GM12878 (cell line): ENCODE measurements around the gene SLCO1C1. TPM values are rescaled to one million over a fixed set of nuclear protein-coding genes. Genes with fewer than 3 reads are reported as not detected.

Source experiments
- ATAC-seq: fragments of 200-7000 bp; cut with Tn5 transposase; 3 replicates; pipeline ENCODE4 v1.9.1; 2020; ENCODE audit warnings: mild to moderate bottlenecking, moderate library complexity
- BruUV-seq: library from RNA; stranded (reverse); fragments of 400-500 nt; replicated peaks from 2 replicates; lab custom pipeline; 2021; lab: Mats Ljungman, UMichigan
- CTCF ChIA-PET: fragments of 300-600 bp; sonication (Branson Sonifier 250); formaldehyde crosslinking; extraction: SDS; loops from one replicate; lab custom pipeline; 2021; ENCODE audit warnings: inconsistent platforms; lab: Yijun Ruan, JAX
- POLR2A ChIA-PET: fragments of 350-600 bp; formaldehyde crosslinking; extraction: SDS; loops from one replicate; lab custom pipeline; 2021; ENCODE audit warnings: inconsistent platforms; lab: Charles Lee
- RAD21 ChIA-PET: fragments of 300-600 bp; sonication (Branson Sonifier 250); formaldehyde crosslinking; loops from one replicate; lab custom pipeline; 2023; ENCODE audit warnings: antibody characterized with exemption; ENCODE audit not compliant: unreplicated experiment; lab: Charles Lee
- SMC1A ChIA-PET: fragments of 300-600 bp; sonication (Branson Sonifier 250); formaldehyde crosslinking; loops from one replicate; lab custom pipeline; 2023; ENCODE audit not compliant: unreplicated experiment, uncharacterized antibody; lab: Charles Lee
- DNase-seq: peaks from one replicate; pipeline ENCODE4 v3.0.0-alpha.2; 2011; ENCODE audit warnings: low read depth, low spot score
- FAIRE-seq: peaks from 3 replicates; lab custom pipeline; 2011; peaks lifted over from hg19 to GRCh38; lab: Jason Lieb, UNC
- H2AFZ ChIP-seq: 2 replicates; pipeline ENCODE4 v1.6.0; 2011; ENCODE audit warnings: low read depth, low read length, control low read depth; ENCODE audit not compliant: control insufficient read depth
- H3K27ac ChIP-seq: 2 replicates; pipeline ENCODE4 v1.5.1; 2011; ENCODE audit warnings: control low read depth; ENCODE audit not compliant: control insufficient read depth, insufficient read depth
- H3K27me3 ChIP-seq, 2 experiments: replicated peaks in 1 of 2; 2 replicates each; pipeline versions ENCODE4 v1.6.0 to v1.6.1; 2011; ENCODE audit warnings: low read length in 1 of 2; ENCODE audit not compliant: control insufficient read depth in 2 of 2, insufficient read depth in 2 of 2
- H3K36me3 ChIP-seq, 2 experiments: 2 replicates each; pipeline ENCODE4 v1.5.1; 2011; ENCODE audit warnings: low read length in 1 of 2; ENCODE audit not compliant: control insufficient read depth in 2 of 2, insufficient read depth in 2 of 2
- H3K4me1 ChIP-seq: 2 replicates; pipeline ENCODE4 v1.6.1; 2011; ENCODE audit warnings: mild to moderate bottlenecking, low read length, moderate library complexity, mixed read lengths; ENCODE audit not compliant: control insufficient read depth, insufficient read depth
- H3K4me2 ChIP-seq: 2 replicates; pipeline ENCODE4 v1.6.0; 2011; ENCODE audit warnings: control low read depth; ENCODE audit not compliant: control insufficient read depth, insufficient read depth
- H3K4me3 ChIP-seq: fragments of 200-600 bp; sonication (generic); 2 replicates; pipeline ENCODE4 v1.5.1; 2016
- H3K79me2 ChIP-seq: 2 replicates; pipeline ENCODE4 v1.6.0; 2011; ENCODE audit warnings: low read length; ENCODE audit not compliant: control insufficient read depth, insufficient read depth
- H3K9ac ChIP-seq: 2 replicates; pipeline ENCODE4 v1.8.0; 2011; ENCODE audit warnings: low read length, control low read depth, mixed read lengths; ENCODE audit not compliant: control insufficient read depth, insufficient read depth
- H3K9me3 ChIP-seq: replicated peaks from 3 replicates; pipeline ENCODE4 v1.5.1; 2011; ENCODE audit warnings: mild to moderate bottlenecking, low read length; ENCODE audit not compliant: control insufficient read depth, insufficient read depth
- H4K20me1 ChIP-seq: 2 replicates; pipeline ENCODE4 v1.6.0; 2011; ENCODE audit not compliant: control insufficient read depth, insufficient read depth
- CBFB ChIP-seq: IDR thresholded peaks from 2 replicates; pipeline ENCODE4 v1.6.1; 2016; ENCODE audit warnings: antibody characterized with exemption, low read depth
- CEBPB ChIP-seq, 2 experiments: fragments of 150-350 bp in 1 of 2; IDR thresholded peaks; 2 replicates each; pipeline ENCODE4 v1.6.1; 2012 to 2014; ENCODE audit warnings: low read depth in 2 of 2, low read length in 2 of 2, borderline replicate concordance in 1 of 2, inconsistent platforms in 1 of 2
- CTCF ChIP-seq, 3 experiments: IDR thresholded peaks in 2 of 3; conservative IDR thresholded peaks in 1 of 3; 2 replicates each; pipeline ENCODE4 v1.5.1; 2011; ENCODE audit warnings: low read depth in 3 of 3, low read length in 3 of 3, mild to moderate bottlenecking in 3 of 3, control low read depth in 2 of 3, moderate library complexity in 2 of 3, inconsistent platforms in 1 of 3, mixed read lengths in 1 of 3; ENCODE audit not compliant: control insufficient read depth in 2 of 3, insufficient read depth in 1 of 3; ENCODE audit errors: extremely low read depth in 1 of 3
- EP300 ChIP-seq, 2 experiments: fragments of 150-350 bp in 1 of 2; IDR thresholded peaks; 2 replicates each; pipeline ENCODE4 v1.6.1; 2011 to 2012; ENCODE audit warnings: low read depth in 2 of 2, low read length in 2 of 2, borderline replicate concordance in 1 of 2, improper control_type of control experiment in 1 of 2, inconsistent platforms in 1 of 2; ENCODE audit not compliant: control insufficient read depth in 1 of 2
- JUND ChIP-seq: IDR thresholded peaks from 2 replicates; pipeline ENCODE4 v1.6.1; 2012; ENCODE audit warnings: low read depth, mild to moderate bottlenecking, low read length, improper control_type of control experiment, moderate library complexity
- RAD21 ChIP-seq: IDR thresholded peaks from 2 replicates; pipeline ENCODE4 v1.6.1; 2011; ENCODE audit warnings: mild to moderate bottlenecking, low read depth, low read length, moderate library complexity; ENCODE audit not compliant: insufficient read depth
- STAT3 ChIP-seq: IDR thresholded peaks from 2 replicates; pipeline ENCODE4 v1.6.1; 2011; ENCODE audit warnings: low read depth, low read length, improper control_type of control experiment
- TAF1 ChIP-seq: IDR thresholded peaks from 2 replicates; pipeline ENCODE4 v1.6.1; 2011; ENCODE audit warnings: mild to moderate bottlenecking, low read depth, low read length, borderline replicate concordance
- TCF7 ChIP-seq: IDR thresholded peaks from 2 replicates; pipeline ENCODE4 v1.6.1; 2014; ENCODE audit warnings: antibody characterized with exemption, borderline replicate concordance
- ZNF207 ChIP-seq: fragments of 450-650 bp; IDR thresholded peaks from 2 replicates; pipeline ENCODE4 v1.6.1; 2014; ENCODE audit warnings: antibody characterized with exemption, mild to moderate bottlenecking, borderline replicate concordance
- WGBS: methylation state at CpG from one replicate; pipeline ENCODE4 v1.1.6; 2016; ENCODE audit warnings: low lambda C conversion rate; ENCODE audit not compliant: insufficient replicate concordance, insufficient coverage; ENCODE audit errors: missing lambda C conversion rate; 5-methylcytosine and 5-hydroxymethylcytosine counted together
- in situ Hi-C: fragments of 300-500 bp; cut with MboI; formaldehyde crosslinking; loops from 9 replicates; pipeline ENCODE4 v1.14.3; 2018; ENCODE audit warnings: mixed read lengths
- intact Hi-C: fragments of 100-400 bp; cut with micrococcal nuclease; formaldehyde crosslinking; loops from one replicate; pipeline ENCODE4 v1.14.2; 2022; ENCODE audit not compliant: unreplicated experiment
- polyA plus RNA-seq, 11 experiments: library from polyadenylated mRNA; depleted of rRNA in 4 of 11; unstranded in 6 of 11; stranded (reverse) in 5 of 11; fragments of >200 nt; fragmentation: Nextera tagmentation in 4 of 11; fragmentation: Illumina TruSeq in 1 of 11; extraction: Ambion mirVana in 4 of 11; extraction: Trizol in 1 of 11; gene quantifications; 1 replicate in 1 of 11; 2 replicates in 10 of 11; pipeline versions ENCODE4 v1.2.1 to v1.2.3, GENCODE V29; 2011 to 2016; ENCODE audit warnings: inconsistent platforms in 2 of 11, missing spikeins in 2 of 11, low read depth in 1 of 11
- total RNA-seq, 4 experiments: library from RNA; depleted of rRNA in 3 of 4; stranded (reverse); fragments of >200 nt in 3 of 4; fragmentation: Illumina TruSeq in 1 of 4; extraction: Trizol in 1 of 4; gene quantifications; 2 replicates each; pipeline versions ENCODE4 v1.2.1 to v1.2.3, GENCODE V29; 2013 to 2021
- TF ChIP-seq, protein P1 (sequence below): fragments of 450-650 bp; IDR thresholded peaks from 2 replicates; pipeline ENCODE4 v1.6.1; 2017; ENCODE audit warnings: antibody characterized with exemption, mild to moderate bottlenecking, moderate library complexity

The SLCO1C1 gene
- total and polyA plus RNA-seq, 10 of the 15 experiments (the other 5 are each of a cell fraction or from before 2014, with no cell fraction given): 0.22 TPM; not detected in 9

GRCh38 chr12:20798554-20798953, 103.4 kb downstream of the SLCO1C1 start:
- no peaks in the 10 kb centered on the region for H3K36me3 ChIP-seq
- no peaks in the 10 kb centered on the region for H3K79me2 ChIP-seq
- no peak overlapping the region for H2AFZ ChIP-seq
- no peak overlapping the region for H3K9ac ChIP-seq
- RAD21 ChIA-PET: no interaction called here
- H3K4me1 ChIP-seq: no peaks in the 10 kb centered on the region
- DNase-seq: no peak
- no peak overlapping the region for H3K4me2 ChIP-seq
- no peaks in the 10 kb centered on the region for H3K27me3 ChIP-seq
- no peaks in the 10 kb centered on the region for H4K20me1 ChIP-seq
- FAIRE-seq: no peak
- CTCF ChIA-PET: interaction anchor here (1.4 kb wide), 1 partner anchor 151 kb away, joined by 3 read pairs; no protein-coding TSS in a partner anchor
- intact Hi-C loops: loop anchor here (5.0 kb wide), 2 partner anchors 151 to 336 kb away; no protein-coding TSS in a partner anchor
- ATAC-seq: peak; percentile 63; the same call in 2 of the 3 replicates
- WGBS: 0% methylated on average over 1 of the region's 1 CpG
- in situ Hi-C loops: no loop called here
- POLR2A ChIA-PET: no interaction called here
- SMC1A ChIA-PET: interaction anchor here (1.4 kb wide), 1 partner anchor 45 kb away, joined by 3 read pairs; no protein-coding TSS in a partner anchor
- H3K27ac ChIP-seq: no peak overlapping the region
- BruUV-seq: no TSS peak
- H3K9me3 ChIP-seq: no peaks in the 10 kb centered on the region
- H3K4me3 ChIP-seq: no peak overlapping the region
- TF ChIP-seq CEBPB (IDR thresholded peaks at IDR 0.05; ENCODE audit: borderline replicate concordance in 1 of 2, low read depth in 2 of 2, low read length in 2 of 2): no peak
- no peak for TF ChIP-seq TAF1
- no peak for TF ChIP-seq TCF7
- no peak for TF ChIP-seq STAT3
- no peak for TF ChIP-seq CBFB
- TF ChIP-seq, protein P1, sequence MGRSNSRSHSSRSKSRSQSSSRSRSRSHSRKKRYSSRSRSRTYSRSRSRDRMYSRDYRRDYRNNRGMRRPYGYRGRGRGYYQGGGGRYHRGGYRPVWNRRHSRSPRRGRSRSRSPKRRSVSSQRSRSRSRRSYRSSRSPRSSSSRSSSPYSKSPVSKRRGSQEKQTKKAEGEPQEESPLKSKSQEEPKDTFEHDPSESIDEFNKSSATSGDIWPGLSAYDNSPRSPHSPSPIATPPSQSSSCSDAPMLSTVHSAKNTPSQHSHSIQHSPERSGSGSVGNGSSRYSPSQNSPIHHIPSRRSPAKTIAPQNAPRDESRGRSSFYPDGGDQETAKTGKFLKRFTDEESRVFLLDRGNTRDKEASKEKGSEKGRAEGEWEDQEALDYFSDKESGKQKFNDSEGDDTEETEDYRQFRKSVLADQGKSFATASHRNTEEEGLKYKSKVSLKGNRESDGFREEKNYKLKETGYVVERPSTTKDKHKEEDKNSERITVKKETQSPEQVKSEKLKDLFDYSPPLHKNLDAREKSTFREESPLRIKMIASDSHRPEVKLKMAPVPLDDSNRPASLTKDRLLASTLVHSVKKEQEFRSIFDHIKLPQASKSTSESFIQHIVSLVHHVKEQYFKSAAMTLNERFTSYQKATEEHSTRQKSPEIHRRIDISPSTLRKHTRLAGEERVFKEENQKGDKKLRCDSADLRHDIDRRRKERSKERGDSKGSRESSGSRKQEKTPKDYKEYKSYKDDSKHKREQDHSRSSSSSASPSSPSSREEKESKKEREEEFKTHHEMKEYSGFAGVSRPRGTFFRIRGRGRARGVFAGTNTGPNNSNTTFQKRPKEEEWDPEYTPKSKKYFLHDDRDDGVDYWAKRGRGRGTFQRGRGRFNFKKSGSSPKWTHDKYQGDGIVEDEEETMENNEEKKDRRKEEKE: no peak
- TF ChIP-seq RAD21: peak; percentile 47; the same call in 1 of the 2 replicates
- TF ChIP-seq ZNF207: no peak
- no peak for TF ChIP-seq JUND
- TF ChIP-seq EP300 (IDR thresholded peaks at IDR 0.05; ENCODE audit: borderline replicate concordance in 1 of 2, control insufficient read depth in 1 of 2, low read depth in 2 of 2, low read length in 2 of 2): no peak
- peak in 1 of 3 experiments; percentile 40; a peak in 2 of 6 replicates for TF ChIP-seq CTCF (IDR thresholded peaks at IDR 0.05 in 2 of 3, conservative IDR thresholded peaks at IDR 0.05 in 1 of 3; ENCODE audit: control insufficient read depth in 2 of 3, extremely low read depth in 1 of 3, insufficient read depth in 1 of 3, low read depth in 3 of 3, low read length in 3 of 3)
